DND-41 (cell line): Measurements from ENCODE around the gene GSK3A.

ENCODE experiments used
- ATAC-seq: fragments of 200-7000 bp; cut with Tn5 transposase; 3 replicates; pipeline ENCODE4 v1.9.1; 2021; ENCODE audit warnings: low read depth; ENCODE audit not compliant: insufficient read depth
- DNase-seq: peaks from one replicate; pipeline ENCODE4 v3.0.0-alpha.2; 2020
- H2AFZ ChIP-seq: 2 replicates; pipeline ENCODE4 v1.6.0; 2012; ENCODE audit warnings: low read depth, low read length
- H3K27ac ChIP-seq: 2 replicates; pipeline ENCODE4 v1.5.1; 2012; ENCODE audit warnings: low read length, inconsistent platforms
- H3K27me3 ChIP-seq: fragments of 200-600 bp; sonication (generic); 2 replicates; pipeline ENCODE4 v1.6.0; 2012; ENCODE audit warnings: low read length, mild to moderate bottlenecking, inconsistent platforms; ENCODE audit not compliant: insufficient read depth, poor library complexity
- H3K36me3 ChIP-seq: 2 replicates; pipeline ENCODE4 v1.5.1; 2012; ENCODE audit warnings: low read length, inconsistent platforms; ENCODE audit not compliant: insufficient read depth
- H3K4me1 ChIP-seq: 2 replicates; pipeline ENCODE4 v1.5.1; 2012; ENCODE audit warnings: mild to moderate bottlenecking, low read length; ENCODE audit not compliant: insufficient read depth
- H3K4me2 ChIP-seq: 2 replicates; pipeline ENCODE4 v1.6.0; 2012; ENCODE audit warnings: mild to moderate bottlenecking, moderate library complexity, low read length, inconsistent platforms; ENCODE audit not compliant: insufficient read depth
- H3K4me3 ChIP-seq, 2 experiments: fragments of 200-600 bp in 1 of 2; shearing (Covaris generic) in 1 of 2; 2 replicates each; pipeline ENCODE4 v1.5.1; 2012 to 2016; ENCODE audit warnings: inconsistent platforms in 2 of 2, low read length in 2 of 2, mild to moderate bottlenecking in 2 of 2, low read depth in 1 of 2, moderate library complexity in 1 of 2
- H3K79me2 ChIP-seq: 2 replicates; pipeline ENCODE4 v1.6.0; 2012; ENCODE audit warnings: low read length, inconsistent platforms; ENCODE audit not compliant: insufficient read depth
- H3K9ac ChIP-seq: 2 replicates; pipeline ENCODE4 v1.6.0; 2012; ENCODE audit warnings: low read depth, mild to moderate bottlenecking, inconsistent platforms, low read length, moderate library complexity
- H3K9me3 ChIP-seq: 2 replicates; pipeline ENCODE4 v1.5.1; 2012; ENCODE audit warnings: low read length, moderate library complexity, mild to moderate bottlenecking, inconsistent platforms; ENCODE audit not compliant: insufficient read depth, severe bottlenecking
- H4K20me1 ChIP-seq: 2 replicates; pipeline ENCODE4 v1.6.0; 2012; ENCODE audit warnings: low read length; ENCODE audit not compliant: insufficient read depth
- CTCF ChIP-seq: IDR thresholded peaks from 2 replicates; pipeline ENCODE4 v1.5.1; 2012; ENCODE audit warnings: borderline replicate concordance, low read length, moderate library complexity, mild to moderate bottlenecking; ENCODE audit not compliant: poor library complexity, severe bottlenecking; ENCODE audit errors: extremely low read depth
- EZH2 ChIP-seq: IDR thresholded peaks from 3 replicates; pipeline ENCODE4 v1.6.1; 2012; ENCODE audit warnings: borderline replicate concordance, low read depth, mild to moderate bottlenecking, moderate library complexity, low read length, inconsistent platforms; ENCODE audit not compliant: severe bottlenecking

Gene GSK3A

DNA sequence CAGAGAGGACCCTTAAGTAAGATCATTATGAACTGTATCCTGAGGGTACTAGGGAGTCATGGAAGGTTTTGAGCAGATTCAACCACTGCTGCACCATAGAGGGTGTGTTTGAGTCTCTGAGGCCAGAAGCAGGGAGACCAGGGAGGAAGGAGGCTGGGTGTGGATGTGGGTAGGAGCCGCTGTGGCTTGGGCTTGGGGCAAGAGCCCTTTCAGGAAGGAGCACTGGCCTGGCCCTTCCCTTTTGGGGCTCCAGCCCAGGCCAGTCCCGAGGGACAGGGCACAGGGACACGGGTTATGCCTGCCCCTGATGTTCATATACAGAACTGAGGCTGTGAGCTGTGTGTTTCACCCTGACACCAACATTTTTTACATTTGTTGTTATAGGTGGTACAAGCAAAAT is 33.9 kb upstream of the GSK3A start:
- H3K4me3 ChIP-seq = no peak overlapping the region
- no peak overlapping the region for H2AFZ ChIP-seq
- H4K20me1 ChIP-seq = no peaks in the 10 kb centered on the region
- no peaks in the 10 kb centered on the region for H3K9me3 ChIP-seq
- ATAC-seq = no peak
- H3K4me1 ChIP-seq = peaks cover 24% of the 10 kb centered on the region
- H3K27ac ChIP-seq = no peak overlapping the region
- peaks cover 21% of the 10 kb centered on the region for H3K79me2 ChIP-seq
- no peaks in the 10 kb centered on the region for H3K27me3 ChIP-seq
- peaks cover 39% of the 10 kb centered on the region for H3K36me3 ChIP-seq
- no peak for DNase-seq
- no peak overlapping the region for H3K9ac ChIP-seq
- no peak overlapping the region for H3K4me2 ChIP-seq
- no peak for TF ChIP-seq EZH2
- TF ChIP-seq CTCF = no peak

- peaks cover 42% of the 10 kb centered on the region for H3K36me3 ChIP-seq
- H3K27me3 ChIP-seq = no peaks in the 10 kb centered on the region
- peaks cover 27% of the 10 kb centered on the region for H3K79me2 ChIP-seq
- no peak for DNase-seq
- H2AFZ ChIP-seq = no peak overlapping the region
- H3K4me2 ChIP-seq = no peak overlapping the region
- no peak for ATAC-seq
- TF ChIP-seq CTCF (no peak), EZH2 (no peak)
- no peak overlapping the region for H3K27ac ChIP-seq
- H3K4me3 ChIP-seq = no peak overlapping the region
- no peak overlapping the region for H3K9ac ChIP-seq
- H3K9me3 ChIP-seq = no peaks in the 10 kb centered on the region
- peaks cover 22% of the 10 kb centered on the region for H3K4me1 ChIP-seq
- H4K20me1 ChIP-seq = no peaks in the 10 kb centered on the region
Observed at GRCh38 chr19:42275517-42275916, 33.1 kb upstream of the GSK3A start.

DNA sequence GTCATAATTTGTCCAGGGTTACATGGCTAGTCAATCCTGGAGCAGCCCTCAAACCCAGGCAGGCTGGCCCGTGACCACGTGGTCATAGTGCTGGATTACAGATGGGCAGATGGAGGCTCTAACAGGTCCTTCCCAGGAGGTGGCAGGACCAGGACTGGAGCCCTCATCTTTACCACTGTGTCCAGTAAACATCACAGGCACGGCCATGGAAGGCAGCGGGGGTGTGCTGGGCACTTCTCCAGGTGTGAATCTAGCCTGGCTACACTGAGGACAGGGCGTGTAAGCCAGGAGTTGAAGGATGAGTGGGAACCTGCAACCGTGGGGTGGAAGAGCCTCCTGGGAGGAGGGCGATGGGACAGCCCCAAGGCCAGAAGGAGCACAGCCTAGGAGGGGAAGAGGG is 32.7 kb upstream of the GSK3A start:
- H3K4me2 ChIP-seq = no peak overlapping the region
- no peak overlapping the region for H3K27ac ChIP-seq

More for the DNA sequence above, 32.7 kb upstream of the GSK3A start:
- H3K4me1 ChIP-seq = peaks cover 26% of the 10 kb centered on the region
- DNase-seq (no peak), ATAC-seq (no peak)
- no peaks in the 10 kb centered on the region for H3K9me3 ChIP-seq
- no peaks in the 10 kb centered on the region for H4K20me1 ChIP-seq
- H3K4me3 ChIP-seq = no peak overlapping the region
- peaks cover 31% of the 10 kb centered on the region for H3K79me2 ChIP-seq
- H2AFZ ChIP-seq = no peak overlapping the region
- H3K36me3 ChIP-seq = peaks cover 42% of the 10 kb centered on the region
- no peak overlapping the region for H3K9ac ChIP-seq
- H3K27me3 ChIP-seq = no peaks in the 10 kb centered on the region
- TF ChIP-seq EZH2 (no peak), CTCF (no peak)
